Activated CD8-positive, alpha-beta T cell treated with anti-CD3 and anti-CD28 coated beads for 36 hours (primary cell): ENCODE results near the gene LRRC15. TPM values are rescaled to one million over a fixed set of nuclear protein-coding genes. Genes with fewer than 3 reads are reported as not detected.

Source experiments
- ATAC-seq: fragments of 200-7000 bp; cut with Tn5 transposase; one replicate; pipeline ENCODE4 v1.10.0; 2021; ENCODE audit warnings: mild to moderate bottlenecking, moderate library complexity
- CTCF ChIA-PET: fragments of 350-600 bp; sonication (Branson Sonifier 250); formaldehyde crosslinking; loops from one replicate; lab custom pipeline; 2021; ENCODE audit warnings: antibody characterized with exemption; lab: Charles Lee
- POLR2A ChIA-PET: fragments of 350-600 bp; sonication (Branson Sonifier 250); formaldehyde crosslinking; loops from one replicate; lab custom pipeline; 2021; ENCODE audit warnings: antibody characterized with exemption; lab: Charles Lee
- DNase-seq: peaks from one replicate; pipeline ENCODE4 v3.0.0-alpha.2; 2020
- H3K27ac Mint-ChIP-seq: one replicate; pipeline ENCODE4 v1.8.0; 2021; ENCODE audit warnings: mild to moderate bottlenecking, mixed read lengths
- H3K27me3 Mint-ChIP-seq: one replicate; pipeline ENCODE4 v1.8.0; 2021; ENCODE audit warnings: mixed read lengths
- H3K36me3 Mint-ChIP-seq: one replicate; pipeline ENCODE4 v1.8.0; 2021; ENCODE audit warnings: low read depth, mixed read lengths
- H3K4me1 Mint-ChIP-seq: one replicate; pipeline ENCODE4 v1.8.0; 2021; ENCODE audit warnings: low read depth, mixed read lengths
- H3K4me3 Mint-ChIP-seq: one replicate; pipeline ENCODE4 v1.8.0; 2021; ENCODE audit warnings: mild to moderate bottlenecking, moderate library complexity, mixed read lengths
- H3K9me3 Mint-ChIP-seq: one replicate; pipeline ENCODE4 v1.8.0; 2021; ENCODE audit warnings: mixed read lengths
- intact Hi-C: fragments of 100-400 bp; cut with micrococcal nuclease; formaldehyde crosslinking; loops from one replicate; pipeline ENCODE4 v1.10.0; 2022
- total RNA-seq, 2 experiments: library from RNA; stranded (reverse); gene quantifications; one replicate each; pipeline ENCODE4 v1.2.3, GENCODE V29; 2021
- TF ChIP-seq, protein P1 (sequence below): fragments of 200-600 bp; IDR thresholded peaks from one replicate; pipeline ENCODE4 v1.8.0; 2022; ENCODE audit warnings: antibody characterized with exemption, mild to moderate bottlenecking

LRRC15 gene
- total RNA-seq, 2 experiments from 2014 or later, result not detected

DNA sequence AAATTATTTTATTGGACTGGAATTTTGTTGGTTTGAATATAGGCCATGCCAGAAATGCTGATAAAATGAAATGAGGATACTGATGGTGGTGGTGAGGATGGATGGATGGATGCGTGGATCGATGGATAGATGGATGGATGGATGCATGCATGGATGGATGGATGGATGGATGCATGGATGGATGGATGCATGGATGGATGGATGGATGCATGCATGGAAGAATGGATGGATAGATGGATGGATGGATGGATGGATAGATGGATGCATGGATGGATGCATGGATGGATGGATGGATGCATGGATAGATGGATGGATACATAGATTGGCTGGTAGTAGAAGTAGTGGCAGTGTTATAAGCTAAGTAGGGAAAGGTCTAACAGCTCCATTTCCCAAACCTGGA, 58.5 kb downstream of the LRRC15 start:
- no peaks in the 10 kb centered on the region for H3K36me3 Mint-ChIP-seq
- no peak overlapping the region for H3K4me3 Mint-ChIP-seq
- DNase-seq (no peak), ATAC-seq (no peak)
- no peaks in the 10 kb centered on the region for H3K9me3 Mint-ChIP-seq
- ChIA-PET POLR2A (interaction anchor here (0.7 kb wide), 1 partner anchor 65 kb away, joined by 3 read pairs; no protein-coding TSS in a partner anchor), CTCF (interaction anchor here (1.0 kb wide), 1 partner anchor 530 kb away, joined by 3 read pairs; no protein-coding TSS in a partner anchor)
- H3K4me1 Mint-ChIP-seq, result peaks cover 33% of the 10 kb centered on the region
- H3K27ac Mint-ChIP-seq, result no peak overlapping the region
- TF ChIP-seq, protein P1, sequence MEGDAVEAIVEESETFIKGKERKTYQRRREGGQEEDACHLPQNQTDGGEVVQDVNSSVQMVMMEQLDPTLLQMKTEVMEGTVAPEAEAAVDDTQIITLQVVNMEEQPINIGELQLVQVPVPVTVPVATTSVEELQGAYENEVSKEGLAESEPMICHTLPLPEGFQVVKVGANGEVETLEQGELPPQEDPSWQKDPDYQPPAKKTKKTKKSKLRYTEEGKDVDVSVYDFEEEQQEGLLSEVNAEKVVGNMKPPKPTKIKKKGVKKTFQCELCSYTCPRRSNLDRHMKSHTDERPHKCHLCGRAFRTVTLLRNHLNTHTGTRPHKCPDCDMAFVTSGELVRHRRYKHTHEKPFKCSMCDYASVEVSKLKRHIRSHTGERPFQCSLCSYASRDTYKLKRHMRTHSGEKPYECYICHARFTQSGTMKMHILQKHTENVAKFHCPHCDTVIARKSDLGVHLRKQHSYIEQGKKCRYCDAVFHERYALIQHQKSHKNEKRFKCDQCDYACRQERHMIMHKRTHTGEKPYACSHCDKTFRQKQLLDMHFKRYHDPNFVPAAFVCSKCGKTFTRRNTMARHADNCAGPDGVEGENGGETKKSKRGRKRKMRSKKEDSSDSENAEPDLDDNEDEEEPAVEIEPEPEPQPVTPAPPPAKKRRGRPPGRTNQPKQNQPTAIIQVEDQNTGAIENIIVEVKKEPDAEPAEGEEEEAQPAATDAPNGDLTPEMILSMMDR, result no peak
- intact Hi-C loops, result no loop called here
- H3K27me3 Mint-ChIP-seq, result peaks cover 44% of the 10 kb centered on the region

GRCh38 chr3:194310060-194310835, 59.3 kb downstream of the LRRC15 start:
- Mint-ChIP-seq H3K9me3 (no peaks in the 10 kb centered on the region), H3K27ac (no peak overlapping the region), H3K27me3 (peaks cover 41% of the 10 kb centered on the region), H3K36me3 (no peaks in the 10 kb centered on the region), H3K4me3 (no peak overlapping the region), H3K4me1 (peaks cover 36% of the 10 kb centered on the region)
- no peak for DNase-seq
- ChIA-PET CTCF (interaction anchor here (1.0 to 1.6 kb wide), 3 partner anchors 33 to 529 kb away, joined by 3 to 5 read pairs (median 3); no protein-coding TSS in a partner anchor), POLR2A (interaction anchor here (0.7 kb wide), 1 partner anchor 66 kb away, joined by 3 read pairs; no protein-coding TSS in a partner anchor)
- ATAC-seq, result no peak
- intact Hi-C loops, result no loop called here
- TF ChIP-seq, protein P1, result no peak

DNA sequence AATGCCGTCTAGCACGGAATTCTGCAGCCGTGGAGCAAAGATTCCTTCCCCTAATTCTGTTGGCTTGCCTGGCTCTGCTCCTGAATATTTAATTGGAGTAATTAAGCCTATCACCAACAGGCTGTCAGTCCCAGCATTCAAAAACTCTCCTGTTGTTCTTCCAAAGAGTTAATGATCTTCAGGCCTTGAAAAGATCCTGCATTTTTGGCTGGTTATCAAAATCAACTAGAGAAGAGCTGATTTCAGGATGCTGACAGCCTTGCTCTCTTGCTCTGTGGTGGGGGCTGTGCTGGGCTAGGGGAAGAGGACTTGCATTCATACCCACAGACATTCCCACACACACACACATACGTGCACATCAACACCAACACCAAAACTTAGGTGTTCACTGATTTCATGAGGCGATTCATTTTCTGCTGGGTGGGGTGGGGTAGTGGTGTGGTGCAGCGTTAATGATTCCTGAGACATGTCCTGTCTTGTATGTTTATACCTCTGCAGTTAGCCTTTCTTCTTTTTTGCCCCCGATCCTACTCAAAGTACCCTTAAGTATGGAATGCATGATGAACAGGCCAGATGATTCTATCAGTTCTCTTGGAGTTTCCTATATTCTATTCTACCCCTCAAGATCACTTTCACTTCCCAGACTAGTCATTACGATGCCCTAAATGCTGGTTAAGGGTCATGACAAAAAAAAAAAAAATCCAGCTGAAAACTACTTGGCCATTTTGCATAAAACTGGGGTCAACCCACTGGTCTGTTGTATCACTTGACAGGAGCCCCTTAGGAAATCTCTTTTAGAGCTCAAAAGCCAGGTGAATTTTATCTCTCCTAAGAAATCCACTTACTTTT, 60.7 kb downstream of the LRRC15 start:
- Mint-ChIP-seq H3K9me3 (peaks cover 2% of the 10 kb centered on the region), H3K4me1 (peaks cover 35% of the 10 kb centered on the region), H3K27me3 (peaks cover 35% of the 10 kb centered on the region), H3K4me3 (no peak overlapping the region), H3K27ac (no peak overlapping the region), H3K36me3 (peaks cover 1% of the 10 kb centered on the region)
- CTCF ChIA-PET, result interaction anchor here (1.2 to 1.6 kb wide), 3 partner anchors 35 to 528 kb away, joined by 3 to 5 read pairs (median 5); no protein-coding TSS in a partner anchor
- intact Hi-C loops, result loop anchor here (5.0 kb wide), 1 partner anchor 172 kb away; the partner anchor contains the start of gene HES1
- TF ChIP-seq, protein P1, result no peak
- ATAC-seq, result no peak
- DNase-seq, result no peak
- POLR2A ChIA-PET, result interaction anchor here (0.6 to 0.7 kb wide), 2 partner anchors 14 to 34 kb away, joined by 3 to 5 read pairs; no protein-coding TSS in a partner anchor

DNA sequence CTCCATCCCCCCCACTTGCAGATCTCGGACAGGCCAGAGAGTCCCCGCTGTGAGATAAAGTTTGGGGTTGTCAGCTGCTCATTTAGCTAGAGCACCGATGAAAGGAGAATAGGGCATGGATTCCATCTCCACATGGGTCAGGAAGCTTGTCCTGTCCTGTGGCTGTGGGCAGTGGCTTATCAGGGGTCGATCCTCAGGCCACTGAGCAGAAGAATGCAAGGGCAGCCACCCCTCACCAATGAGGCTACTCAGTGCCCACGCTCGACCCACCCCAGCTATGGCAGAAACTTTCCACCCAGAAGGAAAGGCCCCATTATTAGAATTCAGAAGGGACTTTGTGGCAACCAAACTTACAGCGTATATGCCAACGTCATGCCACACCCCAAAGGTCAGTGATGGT, 61.7 kb downstream of the LRRC15 start:
- ATAC-seq, result no peak
- peaks cover 35% of the 10 kb centered on the region for H3K4me1 Mint-ChIP-seq
- H3K9me3 Mint-ChIP-seq, result peaks cover 2% of the 10 kb centered on the region
- no peak for DNase-seq
- ChIA-PET CTCF (interaction anchor here (1.4 to 4.5 kb wide), 4 partner anchors 9 to 527 kb away, joined by 3 to 49 read pairs (median 4); no protein-coding TSS in a partner anchor), POLR2A (interaction anchor here (1.4 kb wide), 1 partner anchor 52 kb away, joined by 3 read pairs; no protein-coding TSS in a partner anchor)
- TF ChIP-seq, protein P1, result no peak
- H3K36me3 Mint-ChIP-seq, result peaks cover 1% of the 10 kb centered on the region
- H3K27ac Mint-ChIP-seq, result no peak overlapping the region
- intact Hi-C loops, result loop anchor here (5.0 kb wide), 1 partner anchor 171 kb away; the partner anchor contains the start of gene HES1
- peaks cover 28% of the 10 kb centered on the region for H3K27me3 Mint-ChIP-seq
- H3K4me3 Mint-ChIP-seq, result no peak overlapping the region
